ENCODE data around the gene MGST2.
A peak's percentile ranks its signal among the peaks of the same experiment; 100 is the strongest.

MGST2 gene

GRCh38 chr4:139645458-139645857 is 20.2 kb upstream of the MGST2 start:
- no peak for DNase-seq

GRCh38 chr4:139647184-139647583 is 18.4 kb upstream of the MGST2 start:
- no peak for DNase-seq

GRCh38 chr4:139647952-139648351 is 17.7 kb upstream of the MGST2 start:
- DNase-seq: no peak

- peak; percentile 56 to 61 for DNase-seq
Measured at GRCh38 chr4:139651282-139652194, 14.1 kb upstream of the MGST2 start.

- DNase-seq: no peak
Measured at GRCh38 chr4:139654516-139654915, 11.1 kb upstream of the MGST2 start.

GRCh38 chr4:139655116-139655515 is 10.5 kb upstream of the MGST2 start:
- DNase-seq: no peak

- DNase-seq: no peak
Measured at GRCh38 chr4:139656614-139657486, 8.8 kb upstream of the MGST2 start.

GRCh38 chr4:139658185-139658584 is 7.4 kb upstream of the MGST2 start:
- DNase-seq: no peak

- no peak for DNase-seq
Measured at GRCh38 chr4:139658586-139659382, 6.8 kb upstream of the MGST2 start.

GRCh38 chr4:139659735-139660424 is 5.7 kb upstream of the MGST2 start:
- DNase-seq: no peak

GRCh38 chr4:139660568-139661043 is 5.0 kb upstream of the MGST2 start:
- DNase-seq: no peak

GRCh38 chr4:139663561-139664138 is 2.0 kb upstream of the MGST2 start:
- no peak for DNase-seq

GRCh38 chr4:139664442-139664841 is 1.2 kb upstream of the MGST2 start:
- DNase-seq: no peak

- no peak for DNase-seq
Measured at GRCh38 chr4:139665079-139665689, 435 bp upstream of the MGST2 start.

GRCh38 chr4:139666735-139667281 is 1.2 kb downstream of the MGST2 start:
- DNase-seq: no peak

- DNase-seq: no peak
Measured at GRCh38 chr4:139668036-139668435, 2.4 kb downstream of the MGST2 start.

- no peak for DNase-seq
Measured at GRCh38 chr4:139668658-139669201, 3.1 kb downstream of the MGST2 start.

GRCh38 chr4:139669335-139669734 is 3.7 kb downstream of the MGST2 start:
- DNase-seq: no peak

- no peak for DNase-seq
Measured at GRCh38 chr4:139669890-139670289, 4.3 kb downstream of the MGST2 start.

GRCh38 chr4:139670775-139671174 is 5.2 kb downstream of the MGST2 start:
- no peak for DNase-seq

- DNase-seq: no peak
Measured at GRCh38 chr4:139672215-139672614, 6.6 kb downstream of the MGST2 start.
